Measurements from ENCODE around the gene REEP6.

The REEP6 gene

GRCh38 chr19:1491114-1491848 is at the start of gene REEP6:
TSS of gene REEP6 (plus strand) at chr19:1491181. CDS start at chr19:1491270, 89 bp downstream.
- no peak for DNase-seq (ENCODE audit: low read depth)

- no peak for DNase-seq (ENCODE audit: low read depth)
Observed at GRCh38 chr19:1441677-1442438, 49.1 kb upstream of the REEP6 start.

- DNase-seq (ENCODE audit: low read depth) = peak; percentile 53
Observed at GRCh38 chr19:1445185-1445931, 45.6 kb upstream of the REEP6 start.

GRCh38 chr19:1445932-1446712 is 44.9 kb upstream of the REEP6 start:
- DNase-seq (ENCODE audit: low read depth) = no peak

GRCh38 chr19:1446713-1447481 is 44.1 kb upstream of the REEP6 start:
- DNase-seq (ENCODE audit: low read depth) = no peak

- DNase-seq (ENCODE audit: low read depth) = no peak
Observed at GRCh38 chr19:1447504-1447903, 43.5 kb upstream of the REEP6 start.

GRCh38 chr19:1447944-1448343 is 43.0 kb upstream of the REEP6 start:
- no peak for DNase-seq (ENCODE audit: low read depth)

GRCh38 chr19:1449467-1450442 is 41.2 kb upstream of the REEP6 start, which contains the start of gene APC2:
TSS of gene APC2 (plus strand) at chr19:1450121. CDS start at chr19:1453002, 2,881 bp downstream.
- DNase-seq (ENCODE audit: low read depth) = no peak

GRCh38 chr19:1450735-1451731 is 39.9 kb upstream of the REEP6 start:
- DNase-seq (ENCODE audit: low read depth) = no peak

- DNase-seq (ENCODE audit: low read depth) = no peak
Observed at GRCh38 chr19:1451916-1452801, 38.8 kb upstream of the REEP6 start.

- DNase-seq (ENCODE audit: low read depth) = no peak
Observed at GRCh38 chr19:1452802-1453524, 38.0 kb upstream of the REEP6 start.

- no peak for DNase-seq (ENCODE audit: low read depth)
Observed at GRCh38 chr19:1453525-1454364, 37.2 kb upstream of the REEP6 start.

GRCh38 chr19:1455002-1455335 is 36.0 kb upstream of the REEP6 start:
- DNase-seq (ENCODE audit: low read depth) = no peak

- DNase-seq (ENCODE audit: low read depth) = no peak
Observed at GRCh38 chr19:1455336-1456120, 35.5 kb upstream of the REEP6 start.

Data from stimulated activated CD8-positive, alpha-beta memory T cell treated with anti-CD3 and anti-CD28 coated beads, Interleukin-12 subunit alpha, Interleukin-12 subunit beta, amount 100 ng/mL, for 1 hour (primary cell).